HT-29 (cell line): ENCODE results near the gene PCBP4. TPM values are rescaled to one million over a fixed set of nuclear protein-coding genes. Genes with fewer than 3 reads are reported as not detected.
A peak's percentile ranks its signal among the peaks of the same experiment; 100 is the strongest.
"Not testable (repeated sequence)": the region's sequence is repeated elsewhere in the genome, so short reads cannot be mapped to it uniquely, and the experiment has no call there.

Source experiments
- DNase-seq: peaks from one replicate; pipeline ENCODE4 v3.0.0-alpha.2; 2015; ENCODE audit warnings: low spot score
- total RNA-seq: library from RNA; depleted of rRNA; stranded (reverse); fragments of >200 nt; shearing (Covaris generic); gene quantifications from 2 replicates; pipeline ENCODE4 v1.2.3, GENCODE V29; 2014

PCBP4 gene
- total RNA-seq, 1 experiment from 2014 or later: 19.3 TPM

DNA sequence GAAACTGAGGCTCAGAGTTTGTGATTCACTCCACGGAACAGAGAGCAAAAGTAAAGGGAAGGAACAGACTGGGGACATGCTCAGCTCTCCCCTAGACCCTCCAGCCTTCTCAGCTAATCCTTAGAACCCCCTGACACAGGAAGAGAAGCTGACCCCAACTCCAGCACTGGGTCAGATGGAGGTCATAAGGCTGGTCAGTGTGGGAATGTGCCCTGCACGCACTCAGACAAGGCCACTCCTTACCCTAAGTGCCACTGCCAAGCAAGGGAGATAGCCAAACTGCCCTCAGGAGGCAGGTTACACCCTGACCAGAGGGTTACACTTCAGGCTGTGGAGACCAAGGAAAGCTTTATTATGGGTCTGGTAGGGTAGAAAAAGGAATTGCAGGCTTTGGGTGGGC, 27.3 kb upstream of the PCBP4 start:
- DNase-seq: no peak

DNA sequence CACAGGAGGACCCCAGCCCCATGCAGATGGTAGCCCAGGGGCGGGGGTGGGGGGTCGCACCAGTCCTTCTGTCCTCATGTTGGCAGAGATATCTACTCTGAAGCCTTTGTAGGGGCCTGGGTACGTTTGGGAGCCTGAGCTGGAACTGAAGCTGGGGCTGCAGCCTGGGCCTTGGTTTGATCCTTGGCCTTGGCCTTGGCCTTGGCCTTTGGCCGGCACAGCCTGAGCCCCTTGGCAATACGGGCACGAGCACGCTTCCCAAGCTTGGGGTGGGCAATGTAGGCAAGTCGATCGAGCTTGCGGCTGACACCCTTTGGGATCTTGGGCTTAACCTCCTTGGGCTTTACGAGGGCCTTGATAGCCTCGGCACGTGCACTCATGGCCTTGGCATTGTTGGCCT, 26.4 kb upstream of the PCBP4 start:
- DNase-seq: not testable (repeated sequence)

DNA sequence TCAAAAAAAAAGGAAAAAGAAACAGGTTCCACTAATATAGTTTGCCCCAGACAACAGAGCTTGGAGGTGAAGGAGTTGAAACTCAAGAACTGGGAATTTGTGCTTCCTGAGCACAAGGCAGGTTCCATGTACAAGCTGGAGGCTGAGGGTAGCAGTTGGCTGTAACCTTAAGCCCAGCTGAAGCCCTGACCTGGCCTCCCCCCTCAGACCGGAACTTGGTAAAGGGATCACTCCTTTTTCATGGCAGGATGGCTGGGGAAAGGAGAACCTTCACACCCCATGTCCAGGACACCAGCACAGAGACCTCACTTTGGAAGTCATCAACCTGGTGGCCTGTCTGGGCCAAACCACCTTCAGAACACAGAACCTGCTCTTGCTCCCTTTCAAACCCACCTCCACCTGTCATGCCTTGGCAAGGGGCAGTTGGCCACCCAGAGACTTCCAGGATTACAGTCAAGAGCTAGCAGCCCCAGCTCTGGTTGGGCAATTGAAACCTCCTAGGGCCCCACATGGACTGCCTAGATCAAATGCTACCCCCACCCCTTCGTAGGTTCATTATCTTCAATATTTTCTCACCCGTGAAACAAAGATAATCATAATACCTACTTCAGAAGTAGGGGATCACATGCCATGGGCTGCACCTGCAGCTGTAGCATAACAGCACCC, 24.9 kb upstream of the PCBP4 start:
- no peak for DNase-seq

DNA sequence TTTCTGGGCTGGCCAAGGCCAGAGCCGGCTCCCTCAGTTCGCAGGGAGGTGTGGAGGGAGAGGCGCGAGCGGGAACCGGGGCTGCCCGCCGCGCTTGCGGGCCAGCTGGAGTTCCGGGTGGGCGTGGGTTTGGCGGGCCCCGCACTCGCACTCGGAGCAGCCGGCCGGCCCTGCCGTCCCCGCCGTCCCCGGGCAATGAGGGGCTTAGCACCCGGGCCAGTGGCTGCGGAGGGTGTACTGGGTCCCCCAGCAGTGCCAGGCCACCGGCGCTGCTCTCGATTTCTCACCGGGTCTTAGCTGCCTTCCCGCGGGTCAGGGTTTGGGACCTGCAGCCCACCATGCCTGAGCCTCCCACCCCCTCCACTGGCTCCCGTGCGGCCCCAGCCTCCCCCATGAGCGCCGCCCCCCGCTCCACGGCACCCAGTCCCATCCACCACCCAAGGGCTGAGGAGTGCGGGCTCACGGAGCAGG, 23.3 kb upstream of the PCBP4 start:
- DNase-seq: not testable (repeated sequence)

DNA sequence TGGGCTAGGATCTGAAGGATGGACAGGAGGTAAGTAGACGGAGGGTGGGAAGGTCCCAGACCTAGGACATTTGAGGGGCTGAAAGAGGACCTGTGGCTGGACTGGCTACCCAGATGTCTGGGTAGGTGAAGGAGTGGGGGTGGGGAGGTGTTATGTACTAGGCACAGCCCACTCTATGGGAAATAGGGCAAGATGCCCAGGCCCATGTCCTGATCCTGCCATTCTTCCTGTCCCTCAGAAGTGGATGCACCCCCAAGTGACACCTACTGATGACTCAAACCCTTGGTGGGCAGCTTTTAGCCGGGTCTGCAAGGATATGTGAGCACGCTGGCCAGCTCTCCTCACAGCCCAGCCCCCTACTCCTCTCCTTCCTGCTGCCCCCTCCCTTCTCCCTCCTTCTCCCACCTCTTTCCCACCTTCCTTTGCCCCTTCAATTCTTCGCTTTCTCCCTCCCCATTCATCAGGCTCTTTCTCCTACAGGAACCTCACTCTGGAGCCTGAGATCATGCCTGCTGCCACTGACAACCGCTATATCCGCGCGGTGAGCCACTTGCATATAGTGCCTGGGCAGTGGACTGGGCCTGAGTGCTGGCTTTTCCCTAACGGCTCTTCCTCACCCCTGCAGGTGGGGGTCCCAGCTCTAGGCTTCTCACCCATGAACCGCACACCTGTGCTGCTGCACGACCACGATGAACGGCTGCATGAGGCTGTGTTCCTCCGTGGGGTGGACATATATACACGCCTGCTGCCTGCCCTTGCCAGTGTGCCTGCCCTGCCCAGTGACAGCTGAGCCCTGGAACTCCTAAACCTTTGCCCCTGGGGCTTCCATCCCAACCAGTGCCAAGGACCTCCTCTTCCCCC, 21.3 kb upstream of the PCBP4 start:
- no peak for DNase-seq

DNA sequence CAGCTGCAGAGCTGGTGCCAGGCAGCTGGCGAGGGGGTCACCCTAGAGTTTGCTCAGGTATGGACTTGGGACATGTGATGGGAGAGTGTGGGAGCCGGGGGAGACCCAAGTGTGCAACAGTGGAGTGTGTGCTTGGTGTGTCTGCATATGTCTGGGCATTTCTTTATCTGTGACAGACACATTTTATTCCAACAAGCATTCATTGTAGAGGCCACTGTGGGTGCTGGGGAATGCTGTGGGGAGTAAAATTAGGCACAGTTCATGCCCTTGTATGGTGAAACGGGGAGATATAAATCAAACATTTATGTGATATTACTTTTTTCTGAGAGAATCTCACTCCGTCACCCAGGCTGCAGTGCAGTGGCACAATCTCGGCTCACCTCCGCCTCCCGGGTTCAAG, 20.3 kb upstream of the PCBP4 start:
- no peak for DNase-seq

DNA sequence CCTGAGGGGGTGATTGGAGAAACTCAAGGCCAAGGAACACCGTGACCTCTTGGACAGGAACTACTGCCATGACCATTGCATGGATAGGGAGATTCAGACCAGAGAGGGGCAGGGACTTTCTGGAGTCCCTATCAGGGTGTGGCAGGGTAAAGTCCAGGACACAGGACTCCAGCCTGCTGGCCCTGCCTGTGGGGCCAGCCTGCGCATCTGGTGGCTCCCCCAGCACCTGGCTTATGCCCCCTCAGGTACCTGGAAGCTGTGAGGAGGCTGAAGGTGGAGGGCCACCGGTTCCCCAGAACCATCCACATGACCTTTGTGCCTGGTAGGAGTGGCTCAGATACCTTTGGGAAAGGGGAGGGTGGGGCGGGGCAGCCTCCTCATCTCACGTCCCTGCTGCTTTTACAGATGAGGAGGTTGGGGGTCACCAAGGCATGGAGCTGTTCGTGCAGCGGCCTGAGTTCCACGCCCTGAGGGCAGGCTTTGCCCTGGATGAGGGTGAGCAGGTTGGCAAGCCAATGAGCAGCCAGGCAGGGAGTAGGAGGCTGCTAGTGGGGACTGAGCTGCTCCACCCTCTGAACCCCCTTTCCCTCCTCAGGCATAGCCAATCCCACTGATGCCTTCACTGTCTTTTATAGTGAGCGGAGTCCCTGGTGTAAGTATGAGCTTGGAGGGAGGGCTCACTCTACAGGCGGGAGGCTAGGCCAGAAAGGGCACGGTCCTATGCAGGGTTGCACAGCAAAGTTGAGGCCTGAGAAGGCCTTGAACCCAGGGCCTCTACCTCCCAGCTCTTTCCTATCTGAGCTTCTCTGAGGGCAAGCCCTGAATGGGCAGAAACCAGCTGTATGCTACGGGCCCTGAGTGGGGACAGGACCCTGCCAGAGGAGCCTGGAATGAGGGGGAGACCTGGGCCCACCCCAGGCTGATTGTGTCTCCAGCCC, 19.0 kb upstream of the PCBP4 start:
- DNase-seq: no peak

DNA sequence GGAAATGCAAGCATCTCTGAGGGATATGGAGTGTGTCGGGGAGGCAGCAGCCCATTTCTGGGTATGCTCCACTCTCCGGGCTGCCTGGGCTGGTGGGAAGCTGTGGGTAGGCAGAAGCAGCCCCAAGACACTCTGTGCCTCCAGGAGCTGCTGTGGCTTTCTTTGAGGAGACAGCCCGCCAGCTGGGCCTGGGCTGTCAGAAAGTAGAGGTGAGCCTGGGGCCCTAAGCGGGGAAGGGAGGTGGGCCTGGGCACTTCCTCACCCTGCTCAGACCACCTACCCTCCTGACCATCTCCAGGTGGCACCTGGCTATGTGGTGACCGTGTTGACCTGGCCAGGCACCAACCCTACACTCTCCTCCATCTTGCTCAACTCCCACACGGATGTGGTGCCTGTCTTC, 17.8 kb upstream of the PCBP4 start:
- no peak for DNase-seq

DNA sequence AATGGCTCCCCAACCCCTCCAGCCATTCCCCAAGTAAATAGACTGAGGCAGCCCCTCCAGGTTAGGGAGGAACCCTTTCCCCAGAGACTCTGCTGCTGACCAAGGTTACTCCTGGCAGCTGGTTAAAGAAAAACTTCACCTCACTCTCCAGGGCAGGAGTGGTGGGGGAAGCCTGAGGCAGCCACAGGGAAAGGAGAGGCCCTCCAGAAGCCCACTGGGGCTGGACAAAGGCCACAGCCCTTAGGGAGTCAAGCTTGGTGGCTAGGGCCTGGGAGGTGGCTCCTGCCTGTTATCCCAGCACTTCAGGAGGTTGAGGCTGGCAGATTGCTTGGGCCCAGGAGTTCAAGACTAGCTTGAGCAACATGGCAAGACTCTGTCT, 17.0 kb upstream of the PCBP4 start:
- DNase-seq: no peak

DNA sequence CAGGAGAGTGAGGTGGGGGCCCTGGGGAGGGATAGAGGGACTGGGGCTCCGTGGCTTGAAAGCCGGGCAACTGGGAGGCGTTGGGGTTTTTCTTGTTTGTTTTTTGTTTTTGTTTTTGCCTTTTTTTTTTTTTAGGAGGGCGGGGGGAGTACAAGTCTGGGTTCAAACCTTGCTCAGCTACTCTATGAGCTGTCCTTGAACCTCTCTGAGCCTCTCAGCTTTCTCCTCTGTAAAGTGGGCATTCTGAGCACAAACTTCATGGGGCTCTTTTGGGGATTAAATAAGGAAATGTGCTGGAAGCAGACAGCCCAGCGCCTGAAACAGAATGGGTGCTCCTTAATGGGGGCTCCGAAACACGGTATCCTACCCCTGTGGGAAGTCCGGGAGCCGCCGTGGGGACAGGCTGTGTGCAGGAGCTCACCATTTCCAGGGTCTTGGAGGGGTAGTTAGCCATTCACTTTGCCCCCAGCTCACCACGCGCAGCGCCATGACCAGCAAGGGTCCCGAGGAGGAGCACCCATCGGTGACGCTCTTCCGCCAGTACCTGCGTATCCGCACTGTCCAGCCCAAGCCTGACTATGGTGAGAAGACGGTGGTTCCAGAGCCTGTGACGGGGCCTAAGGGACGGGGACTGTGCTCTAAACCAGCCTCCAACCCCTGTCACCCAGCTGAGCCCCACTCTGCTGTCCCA, 16.5 kb upstream of the PCBP4 start:
- DNase-seq: no peak

DNA sequence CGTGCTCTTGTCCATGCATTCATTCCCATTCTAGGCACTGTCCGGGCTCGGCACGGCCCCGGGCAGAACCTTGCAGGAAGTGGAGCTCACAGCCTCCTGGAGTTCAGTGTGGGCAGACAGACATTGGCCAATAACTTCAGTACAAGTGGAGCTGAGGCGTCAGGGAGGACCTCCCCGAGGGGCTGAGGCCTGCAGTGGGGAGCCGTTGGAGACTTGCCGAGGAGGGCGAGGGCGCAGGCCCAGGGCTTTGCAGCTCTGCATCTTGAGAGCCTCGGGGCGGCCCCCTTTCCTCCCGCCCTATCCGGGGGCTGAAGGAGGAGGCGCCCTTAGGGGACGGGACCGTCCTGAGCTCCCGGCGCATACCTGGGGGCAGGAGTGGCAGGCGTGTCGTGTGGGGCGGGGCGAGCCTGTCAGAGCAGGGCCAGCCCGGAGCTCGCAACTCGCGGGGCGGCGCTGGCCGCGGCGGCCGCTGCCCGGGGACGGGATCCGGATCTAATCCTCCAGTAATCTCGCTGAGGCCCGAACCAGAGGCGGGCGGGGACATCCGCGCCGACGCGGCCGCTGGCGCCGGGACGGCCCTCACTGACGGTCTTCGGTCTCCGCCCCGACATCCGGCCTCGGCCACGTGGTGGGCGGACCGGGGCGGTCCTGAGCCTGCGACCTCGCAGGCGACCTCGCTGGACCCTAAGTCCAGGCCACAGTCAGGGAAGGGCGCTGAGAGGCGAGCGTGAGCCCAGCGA, 15.8 kb upstream of the PCBP4 start, which contains the start of gene ACY1:
Gene ACY1 (plus strand): TSS at position 698 of the 740 bp plus-strand sequence. CDS start 530 bp downstream, outside the sequence.
- peak; percentile 87 for DNase-seq

DNA sequence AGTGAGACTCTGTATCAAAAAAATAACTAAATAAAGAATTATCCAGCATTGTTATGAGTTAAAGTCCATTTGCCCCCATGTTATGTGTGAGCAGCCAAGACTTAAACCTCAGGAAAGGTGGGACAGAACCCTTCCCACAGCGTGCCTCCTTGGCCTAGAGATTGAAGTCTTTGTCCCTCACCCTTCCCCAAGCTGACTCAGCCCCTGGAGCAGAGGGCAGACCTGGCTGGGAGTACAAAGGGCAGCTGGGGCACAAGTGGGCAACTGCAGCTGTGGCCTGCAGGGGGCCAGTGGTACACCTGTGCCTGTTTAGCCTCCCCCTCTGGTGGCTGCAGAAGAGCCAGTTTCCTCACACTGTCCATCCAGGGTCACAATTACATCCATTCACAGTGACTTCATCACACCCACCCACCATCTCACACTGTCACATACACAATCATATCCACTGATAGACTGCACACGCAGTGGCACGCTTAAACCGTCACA, 15.1 kb upstream of the PCBP4 start:
- peak; percentile 86 for DNase-seq

DNA sequence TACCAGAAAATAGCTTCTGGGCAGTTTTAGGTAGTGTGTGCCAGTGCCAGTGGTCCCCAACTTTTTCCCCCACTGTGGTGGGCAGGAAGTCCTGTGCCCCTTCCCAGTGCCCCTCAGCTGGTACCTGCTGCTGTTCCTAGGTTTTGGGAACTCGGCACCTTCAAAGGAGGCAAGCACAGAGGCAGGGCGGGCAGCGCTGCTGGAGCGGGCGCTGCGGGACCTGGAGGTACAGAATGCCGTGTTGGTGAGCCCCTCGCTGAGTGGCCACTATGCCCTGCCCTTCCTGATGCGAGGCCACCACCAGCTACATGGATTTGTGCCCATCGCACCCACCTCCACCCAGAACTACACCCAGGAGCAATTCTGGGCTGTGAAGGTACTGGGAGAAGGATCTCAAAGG, 13.0 kb upstream of the PCBP4 start:
- no peak for DNase-seq

DNA sequence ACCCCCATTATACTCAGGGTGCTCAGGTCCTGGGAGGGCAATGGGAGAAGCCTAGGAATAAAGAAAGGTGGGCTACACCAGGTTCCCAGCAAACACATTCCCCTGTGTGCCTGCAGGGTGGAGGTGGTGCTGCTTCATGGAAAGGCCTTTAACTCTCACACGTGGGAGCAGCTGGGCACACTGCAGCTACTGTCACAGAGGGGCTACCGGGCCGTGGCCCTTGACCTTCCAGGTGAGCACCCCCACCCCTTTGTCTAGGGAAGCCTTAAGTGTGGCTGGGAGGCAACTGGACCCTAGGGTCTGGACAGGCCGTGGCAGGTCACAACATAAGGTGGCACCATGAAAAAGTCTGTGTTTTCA, 10.9 kb upstream of the PCBP4 start:
- no peak for DNase-seq

DNA sequence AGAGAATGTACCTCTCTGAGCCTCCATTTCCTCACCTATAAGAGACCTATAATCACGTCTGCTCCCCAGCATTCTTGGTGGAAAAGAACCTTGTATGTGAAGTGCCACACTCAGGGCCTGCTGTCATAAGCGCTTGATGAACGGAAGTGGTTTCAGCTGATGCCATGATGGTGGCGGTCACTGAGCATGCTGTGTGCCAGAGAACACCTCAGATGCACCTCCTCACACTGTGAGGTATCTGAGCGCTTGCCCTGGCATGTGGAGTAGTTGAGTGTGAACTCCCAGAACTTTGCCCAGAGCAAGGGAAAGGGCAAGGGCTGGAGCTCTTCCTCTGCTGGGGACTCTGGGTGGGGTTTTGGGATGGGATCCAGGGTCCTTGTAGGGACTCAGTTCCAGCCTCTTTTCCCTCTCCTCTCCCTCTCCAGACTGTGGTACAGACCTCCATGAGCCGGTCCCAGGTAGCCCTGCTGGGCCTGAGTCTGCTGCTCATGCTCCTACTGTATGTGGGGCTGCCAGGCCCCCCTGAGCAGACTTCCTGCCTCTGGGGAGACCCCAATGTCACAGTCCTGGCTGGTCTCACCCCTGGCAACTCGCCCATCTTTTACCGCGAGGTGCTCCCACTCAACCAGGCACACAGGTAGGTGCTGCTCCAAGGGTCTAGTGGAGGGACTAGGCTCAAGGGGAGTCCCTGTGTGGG, 10.3 kb upstream of the PCBP4 start:
- DNase-seq: no peak

DNA sequence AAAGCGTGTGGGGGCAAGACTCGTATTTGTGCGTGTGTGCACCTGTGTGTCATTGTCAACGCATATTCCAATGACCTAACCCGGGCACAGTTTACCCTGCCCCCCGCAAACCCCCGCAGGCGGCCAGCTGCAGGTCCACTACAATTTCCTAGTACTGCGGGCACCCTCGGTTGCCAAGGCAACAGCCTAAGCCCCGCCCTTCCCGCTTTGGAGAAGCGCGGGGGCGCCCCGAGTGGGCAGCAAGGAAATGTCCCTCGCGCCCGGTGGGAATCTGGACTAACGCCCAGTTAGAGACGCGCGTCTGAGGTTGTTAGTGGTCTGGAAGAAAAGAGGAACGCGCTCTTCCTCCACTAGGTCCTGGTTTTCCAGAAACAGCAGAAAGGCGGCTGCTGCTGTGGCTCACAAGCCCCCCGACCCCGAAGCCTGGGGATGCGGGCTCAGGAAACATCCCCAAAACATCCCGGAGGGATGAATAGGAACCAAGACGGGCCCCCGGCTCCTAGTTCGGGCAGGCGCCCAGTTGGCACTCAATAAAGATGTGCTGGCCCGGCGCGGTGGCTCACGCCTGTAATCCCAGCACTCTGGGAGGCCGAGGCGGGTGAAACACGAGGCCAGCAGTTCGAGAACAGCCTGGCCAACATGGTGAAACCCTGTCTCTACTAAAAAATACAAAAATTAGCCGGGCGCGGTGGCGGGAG, 8.7 kb upstream of the PCBP4 start:
- no peak for DNase-seq

DNA sequence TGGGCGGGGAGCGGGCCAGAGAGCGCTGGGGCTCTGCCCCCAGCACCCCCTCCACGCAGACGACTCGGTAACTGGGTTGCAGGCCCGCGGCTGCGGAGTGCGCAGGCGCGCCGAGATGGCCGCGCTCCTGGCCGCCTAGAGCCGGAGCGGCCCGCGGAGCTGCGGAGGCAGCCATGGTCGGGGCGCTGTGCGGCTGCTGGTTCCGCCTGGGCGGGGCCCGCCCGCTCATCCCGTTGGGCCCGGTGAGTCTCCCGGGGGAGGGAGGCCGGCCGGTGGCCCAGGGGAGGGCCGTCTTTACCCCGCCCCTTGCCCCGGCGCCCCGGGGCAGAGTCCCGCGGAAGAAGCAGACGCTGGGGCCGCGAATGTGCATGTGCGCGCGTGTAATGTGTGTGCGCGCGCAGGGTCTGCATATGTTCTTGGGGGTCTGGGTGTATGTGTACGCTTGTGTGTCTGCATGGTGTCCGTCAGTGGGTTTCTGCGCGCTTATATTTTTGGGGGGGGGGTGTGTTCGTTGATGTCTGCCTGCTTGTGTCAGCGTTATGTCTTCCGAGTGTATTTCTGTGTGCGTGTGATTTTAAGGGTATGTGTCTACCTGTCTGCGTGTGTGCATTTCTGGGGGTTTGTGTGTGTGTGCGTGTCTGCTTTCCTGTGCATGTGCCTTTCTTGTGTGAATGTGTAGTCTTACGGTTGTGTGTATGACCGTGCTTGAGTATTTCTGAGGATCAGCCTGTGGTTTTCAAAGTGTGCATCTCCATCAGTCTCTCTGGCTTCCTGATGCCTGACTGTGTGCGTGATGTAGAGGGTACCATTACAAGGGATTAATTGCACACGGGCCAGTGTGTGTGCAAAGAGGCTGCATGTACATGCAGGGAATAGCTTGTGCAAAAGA, 8.0 kb upstream of the PCBP4 start, which contains the start of gene ABHD14A:
Gene ABHD14A (plus strand): TSS at position 102 of the 889 bp plus-strand sequence. CDS start 72 bp downstream, at position 174.
- peak; percentile 41 for DNase-seq
